Panc1 (cell line): Measurements from ENCODE around the gene IRF2BP1.

ENCODE experiments used
- CTCF ChIP-seq: fragments of 450-650 bp; IDR thresholded peaks from 2 replicates; pipeline ENCODE4 v1.5.1; 2017; ENCODE audit warnings: mild to moderate bottlenecking
- POLR2AphosphoS5 ChIP-seq: IDR thresholded peaks from 2 replicates; pipeline ENCODE4 v1.6.1; 2012; ENCODE audit warnings: mild to moderate bottlenecking, low read depth, low read length, moderate library complexity
- REST ChIP-seq, 2 experiments: IDR thresholded peaks; 2 replicates each; pipeline ENCODE4 v1.6.1; 2011 to 2012; ENCODE audit warnings: low read depth in 2 of 2, control low read depth in 1 of 2, low read length in 1 of 2, mild to moderate bottlenecking in 1 of 2, moderate library complexity in 1 of 2; ENCODE audit not compliant: insufficient read depth in 1 of 2
- SIN3A ChIP-seq: IDR thresholded peaks from 2 replicates; pipeline ENCODE4 v1.6.1; 2012; ENCODE audit warnings: low read depth, mild to moderate bottlenecking, low read length, moderate library complexity, borderline replicate concordance; ENCODE audit not compliant: insufficient read depth

GRCh38 chr19:45901912-45902650, 16.1 kb upstream of the IRF2BP1 start, which contains the start of gene MYPOP:
- TF ChIP-seq CTCF (no peak), POLR2AphosphoS5 (no peak), SIN3A (no peak), REST (IDR thresholded peaks at IDR 0.05; ENCODE audit: insufficient read depth in 1 of 2, low read depth in 2 of 2, low read length in 1 of 2) (no peak)
